NCI-H2081 treated with DMSO at 0.1 percent for 48 hours (cell line): ENCODE results near the gene FTL.
A peak's percentile ranks its signal among the peaks of the same experiment; 100 is the strongest.
"Not testable (repeated sequence)": the region's sequence is repeated elsewhere in the genome, so short reads cannot be mapped to it uniquely, and the experiment has no call there.

Source experiments
- DNase-seq: peaks from one replicate; lab custom pipeline; 2025; lab: John Stamatoyannopoulos, UW

The FTL gene

GRCh38 chr19:48965040-48965805, at the start of gene FTL:
FTL (plus strand) TSS chr19:48965309; CDS start chr19:48965508, 199 bp downstream.
- peak; percentile 83 for DNase-seq

DNA sequence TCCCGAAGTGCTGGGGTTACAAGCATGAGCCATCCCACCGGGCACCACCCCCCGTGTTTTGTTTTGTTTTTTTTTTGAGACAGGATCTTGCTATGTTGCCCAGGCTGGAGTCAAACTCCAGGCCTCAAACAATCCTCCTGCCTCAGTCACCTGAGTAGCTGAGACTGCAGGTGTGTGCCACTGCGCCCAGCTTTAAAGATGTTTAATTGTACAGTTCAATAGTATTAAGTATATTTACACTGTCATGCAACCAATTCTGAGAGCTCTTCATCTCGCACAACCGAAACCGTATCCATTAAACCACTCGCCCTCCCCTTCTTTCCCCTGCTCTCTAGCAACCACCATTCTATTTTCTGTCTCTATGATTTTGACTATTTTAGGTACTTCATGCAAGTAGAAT, 49.4 kb upstream of the FTL start:
- no peak for DNase-seq

- DNase-seq, result no peak
Observed at GRCh38 chr19:48918071-48918470, 47.0 kb upstream of the FTL start.

DNA sequence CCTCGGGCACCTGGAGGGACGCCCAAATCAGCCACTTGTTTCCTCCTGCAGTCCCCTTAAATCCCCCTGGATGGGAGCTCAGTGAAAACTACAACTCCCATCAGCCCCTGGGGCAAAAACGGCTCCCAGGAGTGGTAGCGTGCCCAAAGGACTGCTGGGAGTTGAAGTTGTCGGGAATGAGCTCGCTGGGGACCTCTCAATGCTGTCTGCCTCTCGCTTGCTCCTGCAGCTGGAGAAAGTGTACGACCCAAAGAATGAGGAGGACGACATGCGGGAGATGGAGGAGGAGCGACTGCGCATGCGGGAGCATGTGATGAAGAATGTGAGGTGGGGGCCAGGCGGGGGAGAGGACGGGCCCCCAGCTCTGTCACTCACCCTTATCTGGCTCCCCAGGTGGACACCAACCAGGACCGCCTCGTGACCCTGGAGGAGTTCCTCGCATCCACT, 46.3 kb upstream of the FTL start:
- DNase-seq, result no peak

DNA sequence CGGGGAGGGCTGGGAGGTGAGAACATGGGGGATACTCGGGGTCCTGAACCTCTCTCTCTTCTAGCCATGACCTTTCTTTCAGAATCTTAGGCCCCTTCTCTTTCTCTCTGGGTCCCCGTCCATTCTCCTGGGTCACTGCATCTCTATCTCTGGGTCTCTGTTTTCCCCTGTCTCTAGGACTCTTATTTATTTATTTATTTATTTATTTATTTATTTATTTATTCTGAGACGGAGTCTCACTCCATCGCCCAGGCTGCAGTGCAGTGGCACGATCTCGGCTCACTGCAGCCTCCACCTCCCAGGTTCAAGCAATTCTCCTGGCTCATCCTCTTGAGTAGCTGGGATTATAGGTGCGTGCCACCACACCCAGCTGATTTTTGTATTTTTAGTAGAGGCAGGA, 45.8 kb upstream of the FTL start:
- not testable (repeated sequence) for DNase-seq

- DNase-seq, result no peak
Observed at GRCh38 chr19:48920949-48921348, 44.2 kb upstream of the FTL start.

GRCh38 chr19:48921721-48922500, 43.2 kb upstream of the FTL start:
- DNase-seq, result no peak

- no peak for DNase-seq
Observed at GRCh38 chr19:48922548-48923490, 42.3 kb upstream of the FTL start.

GRCh38 chr19:48925240-48925843, 39.8 kb upstream of the FTL start:
- no peak for DNase-seq

DNA sequence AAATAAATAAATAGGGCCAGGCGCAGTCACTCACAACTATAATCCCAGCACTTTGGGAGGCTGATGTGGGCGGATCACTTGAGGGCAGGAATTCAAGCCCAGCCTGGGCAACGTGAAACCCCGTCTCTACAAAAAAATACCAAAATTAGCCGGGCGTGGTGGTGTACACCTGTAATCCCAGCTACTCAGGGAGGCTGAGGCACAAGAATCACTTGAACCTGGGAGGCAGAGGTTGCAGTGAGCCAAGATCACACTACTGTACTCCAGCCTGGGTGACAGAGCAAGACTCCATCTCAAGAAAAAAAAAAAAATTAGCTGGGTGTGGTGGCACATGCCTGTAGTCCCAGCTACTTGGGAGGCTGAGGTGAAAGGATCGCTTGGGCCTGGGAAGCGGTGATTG, 39.2 kb upstream of the FTL start:
- not testable (repeated sequence) for DNase-seq

- DNase-seq, result no peak
Observed at GRCh38 chr19:48926909-48927308, 38.2 kb upstream of the FTL start.

DNA sequence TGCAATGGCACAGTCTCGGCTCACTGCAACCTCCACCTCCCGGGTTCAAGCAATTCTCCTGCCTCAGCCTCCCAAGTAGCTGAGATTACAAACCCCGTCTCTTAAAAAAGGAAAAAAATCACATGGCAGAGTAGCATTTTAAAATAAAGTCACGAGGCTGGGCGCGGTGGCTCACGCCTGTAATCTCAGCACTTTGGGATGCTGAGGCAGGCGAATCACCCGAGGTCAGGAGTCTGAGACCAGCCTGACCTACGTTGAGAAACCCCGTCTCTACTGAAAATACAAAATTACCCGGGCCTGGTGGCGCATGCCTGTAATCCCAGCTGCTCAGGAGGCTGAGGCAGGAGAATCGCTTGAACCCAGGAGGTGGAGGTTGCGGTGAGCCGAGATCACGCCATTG, 37.4 kb upstream of the FTL start:
- DNase-seq, result not testable (repeated sequence)

- no peak for DNase-seq
Observed at GRCh38 chr19:48928164-48929025, 36.7 kb upstream of the FTL start.

DNA sequence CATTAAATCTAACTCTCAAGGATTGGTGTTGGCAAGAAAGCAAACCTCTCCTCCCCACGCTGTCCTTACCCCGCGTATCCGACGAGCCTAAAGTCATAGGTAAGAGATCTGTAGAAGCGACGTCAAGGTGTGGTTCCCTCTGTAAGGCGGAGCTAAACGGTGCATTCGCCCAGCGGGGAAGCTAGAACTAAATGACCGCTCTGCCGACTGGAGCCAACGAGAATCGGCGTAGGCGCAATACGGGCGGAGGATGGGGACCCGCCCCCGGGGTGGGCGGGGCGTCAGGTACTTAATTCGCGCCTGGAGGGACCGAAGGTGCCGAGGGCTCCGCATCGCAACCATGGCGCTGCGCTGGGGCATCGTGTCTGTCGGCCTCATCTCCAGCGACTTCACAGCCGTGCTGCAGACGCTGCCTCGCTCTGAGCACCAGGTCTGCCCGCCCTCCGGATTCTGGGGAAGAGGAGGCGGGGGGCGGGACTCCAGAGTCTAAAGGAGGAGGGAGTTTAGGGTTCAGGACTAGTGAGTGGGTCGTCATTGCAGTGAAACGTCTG, 31.7 kb upstream of the FTL start, which contains the start of gene DHDH:
Gene DHDH (plus strand): TSS at position 318 of the 551 bp plus-strand sequence. CDS start 23 bp downstream, at position 341.
- DNase-seq, result peak; percentile 74

GRCh38 chr19:48934837-48935236, 30.3 kb upstream of the FTL start:
- no peak for DNase-seq

GRCh38 chr19:48935864-48936263, 29.2 kb upstream of the FTL start:
- DNase-seq, result no peak

- no peak for DNase-seq
Observed at GRCh38 chr19:48938256-48938655, 26.9 kb upstream of the FTL start.

DNA sequence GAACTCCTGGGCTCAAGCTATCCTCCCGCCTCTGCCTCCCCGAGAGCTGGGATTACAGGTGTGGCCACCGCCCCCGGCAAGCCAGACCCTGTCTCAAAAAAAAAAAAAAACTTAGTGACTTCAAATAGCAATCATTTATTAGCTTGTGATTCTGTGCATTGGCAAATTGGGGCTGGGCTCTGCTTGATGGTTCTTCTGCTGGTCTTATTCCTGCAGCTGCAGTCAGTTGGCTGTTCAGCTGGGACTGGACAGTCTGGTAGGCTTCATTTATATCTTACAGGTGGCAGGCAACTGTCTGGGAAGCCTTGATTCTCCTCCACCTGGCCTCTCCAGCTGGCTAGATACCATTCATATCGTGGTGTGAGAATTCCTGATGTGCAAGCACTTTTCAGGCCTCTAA, 24.2 kb upstream of the FTL start:
- no peak for DNase-seq

GRCh38 chr19:48943081-48943480, 22.0 kb upstream of the FTL start:
- DNase-seq, result no peak

DNA sequence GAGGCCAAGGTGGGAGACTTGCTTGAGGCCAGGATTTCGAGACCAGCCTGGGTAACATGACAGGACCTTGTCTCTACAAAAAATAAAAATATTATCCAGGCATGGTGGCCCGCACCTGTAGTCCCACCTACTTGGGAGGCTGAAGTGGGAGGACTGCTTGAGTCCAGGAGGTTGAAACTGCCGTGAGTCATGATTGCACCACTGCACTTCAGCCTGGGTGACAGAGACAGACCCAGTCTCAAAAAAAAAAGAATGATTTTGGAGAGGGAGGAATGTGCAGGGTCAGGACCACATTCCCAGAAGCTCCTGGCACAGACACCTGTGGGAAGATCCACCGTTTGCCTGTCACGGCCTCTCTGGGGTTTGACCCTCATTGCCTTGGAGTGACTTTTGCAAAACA, 19.7 kb upstream of the FTL start:
- no peak for DNase-seq
